ENCODE results near the gene FN1.

- TF ChIP-seq, protein P1, sequence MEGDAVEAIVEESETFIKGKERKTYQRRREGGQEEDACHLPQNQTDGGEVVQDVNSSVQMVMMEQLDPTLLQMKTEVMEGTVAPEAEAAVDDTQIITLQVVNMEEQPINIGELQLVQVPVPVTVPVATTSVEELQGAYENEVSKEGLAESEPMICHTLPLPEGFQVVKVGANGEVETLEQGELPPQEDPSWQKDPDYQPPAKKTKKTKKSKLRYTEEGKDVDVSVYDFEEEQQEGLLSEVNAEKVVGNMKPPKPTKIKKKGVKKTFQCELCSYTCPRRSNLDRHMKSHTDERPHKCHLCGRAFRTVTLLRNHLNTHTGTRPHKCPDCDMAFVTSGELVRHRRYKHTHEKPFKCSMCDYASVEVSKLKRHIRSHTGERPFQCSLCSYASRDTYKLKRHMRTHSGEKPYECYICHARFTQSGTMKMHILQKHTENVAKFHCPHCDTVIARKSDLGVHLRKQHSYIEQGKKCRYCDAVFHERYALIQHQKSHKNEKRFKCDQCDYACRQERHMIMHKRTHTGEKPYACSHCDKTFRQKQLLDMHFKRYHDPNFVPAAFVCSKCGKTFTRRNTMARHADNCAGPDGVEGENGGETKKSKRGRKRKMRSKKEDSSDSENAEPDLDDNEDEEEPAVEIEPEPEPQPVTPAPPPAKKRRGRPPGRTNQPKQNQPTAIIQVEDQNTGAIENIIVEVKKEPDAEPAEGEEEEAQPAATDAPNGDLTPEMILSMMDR (IDR thresholded peaks at IDR 0.05 in 4 of 5, conservative IDR thresholded peaks at IDR 0.05 in 1 of 5): no peak
- no peak for TF ChIP-seq POLR2A (IDR thresholded peaks at IDR 0.05)
These were observed 62.8 kb downstream of the FN1 start for GRCh38 chr2:215372968-215373649.

All from gastrocnemius medialis (tissue), 4 donors.